ENCODE measurements around the gene LRGUK.
"Not testable (repeated sequence)": the region's sequence is repeated elsewhere in the genome, so short reads cannot be mapped to it uniquely, and the experiment has no call there.

The LRGUK gene

GRCh38 chr7:134234216-134234615 lies 107.1 kb downstream of the LRGUK start:
- DNase-seq (ENCODE audit: low read depth in 3 of 3, low spot score in 1 of 3), result no peak

- DNase-seq (ENCODE audit: low read depth in 3 of 3, low spot score in 1 of 3), result no peak
Observed at GRCh38 chr7:134245253-134245652, 118.1 kb downstream of the LRGUK start.

- no peak for DNase-seq (ENCODE audit: low read depth in 3 of 3, low spot score in 1 of 3)
Observed at GRCh38 chr7:134246347-134246746, 119.2 kb downstream of the LRGUK start.

- no peak for DNase-seq (ENCODE audit: low read depth in 3 of 3, low spot score in 1 of 3)
Observed at GRCh38 chr7:134246761-134247160, 119.6 kb downstream of the LRGUK start.

- no peak for DNase-seq (ENCODE audit: low read depth in 3 of 3, low spot score in 1 of 3)
Observed at GRCh38 chr7:134248196-134248595, 121.1 kb downstream of the LRGUK start.

- DNase-seq (ENCODE audit: low read depth in 3 of 3, low spot score in 1 of 3), result no peak
Observed at GRCh38 chr7:134254311-134254710, 127.2 kb downstream of the LRGUK start.

GRCh38 chr7:134255814-134256213 lies 128.7 kb downstream of the LRGUK start:
- no peak for DNase-seq (ENCODE audit: low read depth in 3 of 3, low spot score in 1 of 3)

- DNase-seq (ENCODE audit: low read depth in 3 of 3, low spot score in 1 of 3), result no peak
Observed at GRCh38 chr7:134262322-134262721, 135.2 kb downstream of the LRGUK start.

GRCh38 chr7:134276951-134277350 lies 149.8 kb downstream of the LRGUK start:
- no peak for DNase-seq (ENCODE audit: low read depth in 3 of 3, low spot score in 1 of 3)

GRCh38 chr7:134278502-134279153 lies 151.5 kb downstream of the LRGUK start:
- DNase-seq (ENCODE audit: low read depth in 3 of 3, low spot score in 1 of 3), result no peak

GRCh38 chr7:134279336-134279735 lies 152.2 kb downstream of the LRGUK start:
- DNase-seq (ENCODE audit: low read depth in 3 of 3, low spot score in 1 of 3), result no peak

GRCh38 chr7:134279898-134280297 lies 152.8 kb downstream of the LRGUK start:
- DNase-seq (ENCODE audit: low read depth in 3 of 3, low spot score in 1 of 3), result no peak

GRCh38 chr7:134280508-134280907 lies 153.4 kb downstream of the LRGUK start:
- DNase-seq (ENCODE audit: low read depth in 3 of 3, low spot score in 1 of 3), result no peak

GRCh38 chr7:134284011-134284410 lies 156.9 kb downstream of the LRGUK start:
- DNase-seq (ENCODE audit: low read depth in 3 of 3, low spot score in 1 of 3), result no peak

- no peak for DNase-seq (ENCODE audit: low read depth in 3 of 3, low spot score in 1 of 3)
Observed at GRCh38 chr7:134284952-134285351, 157.8 kb downstream of the LRGUK start.

- DNase-seq (ENCODE audit: low read depth in 3 of 3, low spot score in 1 of 3), result no peak
Observed at GRCh38 chr7:134287916-134288659, 160.9 kb downstream of the LRGUK start.

- DNase-seq (ENCODE audit: low read depth in 3 of 3, low spot score in 1 of 3), result no peak
Observed at GRCh38 chr7:134289423-134289822, 162.3 kb downstream of the LRGUK start.

GRCh38 chr7:134289841-134290240 lies 162.7 kb downstream of the LRGUK start:
- DNase-seq (ENCODE audit: low read depth in 3 of 3, low spot score in 1 of 3), result no peak

GRCh38 chr7:134290286-134290685 lies 163.1 kb downstream of the LRGUK start:
- no peak for DNase-seq (ENCODE audit: low read depth in 3 of 3, low spot score in 1 of 3)

- DNase-seq (ENCODE audit: low read depth in 3 of 3, low spot score in 1 of 3), result no peak
Observed at GRCh38 chr7:134293002-134293740, 166.0 kb downstream of the LRGUK start.

GRCh38 chr7:134295982-134296381 lies 168.8 kb downstream of the LRGUK start:
- DNase-seq (ENCODE audit: low read depth in 3 of 3, low spot score in 1 of 3), result not testable (repeated sequence)

GRCh38 chr7:134297489-134297888 lies 170.3 kb downstream of the LRGUK start:
- DNase-seq (ENCODE audit: low read depth in 3 of 3, low spot score in 1 of 3), result no peak
